ENCODE measurements around the gene TMEM109. TPM values are rescaled to one million over a fixed set of nuclear protein-coding genes. Genes with fewer than 3 reads are reported as not detected.

TMEM109 gene
- total and polyA plus RNA-seq, 2 of the 13 experiments (the other 11 are each of a cell fraction or from before 2014, with no cell fraction given): 7.7 to 18.0 TPM

DNA sequence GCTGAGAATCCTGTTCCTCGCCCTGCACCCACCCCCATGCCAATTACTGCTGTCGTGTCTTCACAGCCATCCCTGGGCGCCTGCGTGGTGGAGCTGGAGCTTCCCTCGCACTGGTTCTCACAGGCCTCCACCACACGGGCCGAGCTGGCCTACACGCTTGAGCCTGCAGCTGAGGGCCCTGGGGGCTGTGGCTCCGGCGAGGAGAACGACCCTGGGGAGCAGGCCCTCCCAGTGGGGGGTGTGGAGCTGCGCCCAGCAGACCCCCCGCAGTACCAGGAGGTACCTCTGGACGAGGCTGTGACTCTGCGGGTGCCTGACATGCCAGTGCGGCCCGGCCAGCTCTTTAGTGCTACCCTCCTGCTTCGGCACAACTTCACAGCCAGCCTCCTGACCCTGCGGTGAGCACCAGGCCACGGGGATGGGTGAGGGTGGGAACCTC lies 14.6 kb downstream of the TMEM109 start:
- intact Hi-C loops (cut with micrococcal nuclease; ENCODE audit: unreplicated experiment) (no loop called here), in situ Hi-C loops (cut with HindIII; ENCODE audit: extremely low pct_ligation_motif_present, low pct_unique_long_range_greater_than_20kb) (no loop called here)
- FAIRE-seq (no peak), DNase-seq (ENCODE audit: low spot score) (no peak), ATAC-seq (no peak)
- no peak for TF ChIP-seq DR1 (CRISPR knock-in tag; IDR thresholded peaks at IDR 0.05)
- 0 out of 2 replicates have a peak, but pooled peaks have one; percentile 21 for TF ChIP-seq RBFOX2 (IDR thresholded peaks at IDR 0.05; ENCODE audit: low read depth, low read length)
- peak; percentile 30 for TF ChIP-seq AGO2 (optimal IDR thresholded peaks at IDR 0.05; ENCODE audit: low read depth, low read length)
- Histone ChIP-seq H3K36me3 (replicated peaks in 1 of 2; ENCODE audit: control insufficient read depth in 1 of 2, insufficient read depth in 2 of 2, low read length in 2 of 2) (peaks cover 3 to 4% of the 10 kb centered on the region in 2 experiments; a peak in 3 of 5 replicates), H3K27me3 (ENCODE audit: control insufficient read depth in 1 of 2, insufficient read depth in 2 of 2, low read length in 2 of 2) (no peaks in the 10 kb centered on the region), H3K9ac (ENCODE audit: insufficient read depth, low read depth, low read length) (no peak overlapping the region), H3K4me3 (replicated peaks in 1 of 3; ENCODE audit: insufficient read depth in 1 of 3, low read depth in 2 of 3, low read length in 3 of 3) (no peak overlapping the region), H3K9me3 (ENCODE audit: low read length) (no peaks in the 10 kb centered on the region), H3K4me2 (ENCODE audit: low read depth, low read length) (no peak overlapping the region), H3K4me1 (ENCODE audit: insufficient read depth, low read length) (peaks cover 28% of the 10 kb centered on the region), H4K20me1 (ENCODE audit: insufficient read depth, low read length) (no peaks in the 10 kb centered on the region), H3K79me2 (ENCODE audit: insufficient read depth, low read length) (no peaks in the 10 kb centered on the region), H3K27ac (ENCODE audit: extremely low read length, insufficient read depth, low read length) (no peak overlapping the region), H2AFZ (ENCODE audit: low read length) (no peak overlapping the region)
- no TSS peak for BruUV-seq (replicated peaks)
- CTCF ChIA-PET (ENCODE audit: low intra/inter-chr PET ratio, low total read pairs): no interaction called here
- POLR2A ChIA-PET: no interaction called here
- 97% methylated on average over 7 of the region's 20 CpGs for WGBS (ENCODE audit: low lambda C conversion rate)

DNA sequence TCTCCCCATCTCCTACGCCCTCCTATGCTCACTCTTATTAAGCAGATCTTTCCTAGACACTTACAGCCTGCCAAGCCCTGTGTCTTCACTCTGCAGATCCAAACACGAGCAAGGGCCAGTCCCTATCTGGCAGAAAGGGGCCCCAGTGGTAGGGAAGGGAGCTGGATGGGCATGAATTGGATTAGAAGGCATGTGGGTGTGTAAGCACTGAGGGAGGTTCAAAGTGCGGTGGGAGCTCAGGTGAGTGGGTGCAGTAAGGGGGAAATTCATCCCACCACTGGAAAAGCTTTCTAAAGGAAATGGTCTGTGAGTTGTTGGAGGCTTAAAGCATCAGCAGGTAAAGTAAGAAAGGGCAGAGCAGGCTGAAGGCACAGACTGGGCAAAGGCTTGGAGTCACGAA lies 15.8 kb downstream of the TMEM109 start:
- POLR2A ChIA-PET: interaction anchor here (0.6 to 0.7 kb wide), 2 partner anchors 9 to 10 kb away, joined by 3 read pairs; no protein-coding TSS in a partner anchor
- H3K27me3 ChIP-seq (ENCODE audit: control insufficient read depth in 1 of 2, insufficient read depth in 2 of 2, low read length in 2 of 2): no peaks in the 10 kb centered on the region
- CTCF ChIA-PET (ENCODE audit: low intra/inter-chr PET ratio, low total read pairs): no interaction called here
- H3K4me3 ChIP-seq (replicated peaks in 1 of 3; ENCODE audit: insufficient read depth in 1 of 3, low read depth in 2 of 3, low read length in 3 of 3): no peak overlapping the region
- no peak overlapping the region for H3K9ac ChIP-seq (ENCODE audit: insufficient read depth, low read depth, low read length)
- no peaks in the 10 kb centered on the region for H4K20me1 ChIP-seq (ENCODE audit: insufficient read depth, low read length)
- in situ Hi-C loops (cut with HindIII; ENCODE audit: extremely low pct_ligation_motif_present, low pct_unique_long_range_greater_than_20kb): no loop called here
- no peak overlapping the region for H3K4me2 ChIP-seq (ENCODE audit: low read depth, low read length)
- no peaks in the 10 kb centered on the region for H3K9me3 ChIP-seq (ENCODE audit: low read length)
- ATAC-seq: peak; percentile 26; the same call in 2 of the 3 replicates
- no peak for DNase-seq (ENCODE audit: low spot score)
- H3K4me1 ChIP-seq (ENCODE audit: insufficient read depth, low read length): peaks cover 23% of the 10 kb centered on the region
- no peaks in the 10 kb centered on the region for H3K79me2 ChIP-seq (ENCODE audit: insufficient read depth, low read length)
- H3K36me3 ChIP-seq (replicated peaks in 1 of 2; ENCODE audit: control insufficient read depth in 1 of 2, insufficient read depth in 2 of 2, low read length in 2 of 2): peaks cover 3 to 4% of the 10 kb centered on the region in 2 experiments; a peak in 3 of 5 replicates
- no peak overlapping the region for H2AFZ ChIP-seq (ENCODE audit: low read length)
- BruUV-seq (replicated peaks): no TSS peak
- H3K27ac ChIP-seq (ENCODE audit: extremely low read length, insufficient read depth, low read length): no peak overlapping the region
- WGBS (ENCODE audit: low lambda C conversion rate): 82% methylated on average over 4 of the region's 4 CpGs
- intact Hi-C loops (cut with micrococcal nuclease; ENCODE audit: unreplicated experiment): no loop called here
- FAIRE-seq: no peak
- TF ChIP-seq STAG1 (CRISPR knock-in tag; IDR thresholded peaks at IDR 0.05): no peak
- TF ChIP-seq NCOA2 (CRISPR knock-in tag; IDR thresholded peaks at IDR 0.05): no peak
- TF ChIP-seq KDM6A (CRISPR knock-in tag; IDR thresholded peaks at IDR 0.05; ENCODE audit: low read depth): no peak
- TF ChIP-seq ZNF574 (CRISPR knock-in tag; IDR thresholded peaks at IDR 0.05): no peak
- no peak for TF ChIP-seq HES4 (CRISPR knock-in tag; IDR thresholded peaks at IDR 0.05; ENCODE audit: borderline replicate concordance)
- TF ChIP-seq MLXIP (CRISPR knock-in tag; IDR thresholded peaks at IDR 0.05; ENCODE audit: borderline replicate concordance): no peak
- no peak for TF ChIP-seq ZNF546 (CRISPR knock-in tag; conservative IDR thresholded peaks at IDR 0.05)
